CD1c-positive myeloid dendritic cell (primary cell): ENCODE results near the gene ZNF569.
"Not testable (repeated sequence)": the region's sequence is repeated elsewhere in the genome, so short reads cannot be mapped to it uniquely, and the experiment has no call there.

Experiments used
- DNase-seq: peaks from one replicate; pipeline ENCODE4 v3.0.0-alpha.2; 2016; ENCODE audit errors: extremely low spot score

Gene ZNF569

DNA sequence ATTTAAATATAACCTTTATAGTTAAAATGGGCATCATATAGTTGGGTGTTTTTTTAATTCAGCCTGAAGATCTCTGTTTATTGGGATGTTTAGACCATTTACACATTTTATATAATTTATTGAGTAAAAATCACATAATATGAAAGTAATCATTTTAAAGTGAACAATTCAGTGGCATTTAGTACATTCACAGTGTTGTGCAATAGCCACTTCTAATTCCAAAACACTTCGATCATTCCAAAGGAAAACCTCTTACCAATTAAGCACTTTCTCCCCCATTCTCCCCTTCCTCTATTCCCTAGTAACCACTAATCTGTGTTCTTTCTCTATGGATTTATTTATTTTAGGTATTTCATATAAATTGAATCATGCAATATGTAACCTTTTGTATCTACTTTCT is 66.2 kb downstream of the ZNF569 start:
- no peak for DNase-seq

DNA sequence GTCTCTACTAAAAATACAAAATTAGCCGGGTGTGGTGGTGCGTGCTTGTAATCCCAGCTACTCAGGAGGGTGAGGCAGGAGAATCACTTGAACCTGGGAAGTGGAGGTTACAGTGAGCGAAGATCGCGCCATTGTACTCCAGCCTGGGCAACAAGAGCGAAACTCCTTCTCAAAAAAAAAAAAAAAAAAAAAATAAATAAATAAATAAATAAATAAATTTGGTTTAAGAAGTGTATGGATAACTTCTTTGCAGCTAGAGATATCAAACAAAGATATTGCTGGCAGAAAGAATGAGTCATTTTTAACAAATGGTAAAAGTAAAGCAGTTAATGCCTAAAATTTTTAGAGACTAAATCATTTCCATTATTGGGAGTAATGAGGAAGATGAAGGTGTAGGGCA is 75.8 kb downstream of the ZNF569 start:
- not testable (repeated sequence) for DNase-seq

DNA sequence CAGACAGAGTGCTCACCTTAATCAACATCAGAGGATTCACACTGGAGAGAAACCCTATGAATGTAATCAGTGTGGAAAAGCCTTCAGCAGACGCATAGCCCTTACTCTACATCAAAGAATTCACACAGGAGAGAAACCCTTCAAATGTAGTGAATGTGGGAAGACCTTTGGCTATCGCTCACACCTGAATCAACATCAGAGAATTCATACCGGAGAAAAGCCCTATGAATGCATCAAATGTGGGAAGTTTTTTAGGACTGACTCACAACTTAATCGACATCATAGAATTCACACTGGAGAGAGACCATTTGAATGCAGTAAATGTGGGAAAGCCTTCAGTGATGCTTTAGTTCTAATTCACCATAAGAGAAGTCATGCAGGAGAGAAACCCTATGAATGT is 78.0 kb downstream of the ZNF569 start:
- DNase-seq = no peak

DNA sequence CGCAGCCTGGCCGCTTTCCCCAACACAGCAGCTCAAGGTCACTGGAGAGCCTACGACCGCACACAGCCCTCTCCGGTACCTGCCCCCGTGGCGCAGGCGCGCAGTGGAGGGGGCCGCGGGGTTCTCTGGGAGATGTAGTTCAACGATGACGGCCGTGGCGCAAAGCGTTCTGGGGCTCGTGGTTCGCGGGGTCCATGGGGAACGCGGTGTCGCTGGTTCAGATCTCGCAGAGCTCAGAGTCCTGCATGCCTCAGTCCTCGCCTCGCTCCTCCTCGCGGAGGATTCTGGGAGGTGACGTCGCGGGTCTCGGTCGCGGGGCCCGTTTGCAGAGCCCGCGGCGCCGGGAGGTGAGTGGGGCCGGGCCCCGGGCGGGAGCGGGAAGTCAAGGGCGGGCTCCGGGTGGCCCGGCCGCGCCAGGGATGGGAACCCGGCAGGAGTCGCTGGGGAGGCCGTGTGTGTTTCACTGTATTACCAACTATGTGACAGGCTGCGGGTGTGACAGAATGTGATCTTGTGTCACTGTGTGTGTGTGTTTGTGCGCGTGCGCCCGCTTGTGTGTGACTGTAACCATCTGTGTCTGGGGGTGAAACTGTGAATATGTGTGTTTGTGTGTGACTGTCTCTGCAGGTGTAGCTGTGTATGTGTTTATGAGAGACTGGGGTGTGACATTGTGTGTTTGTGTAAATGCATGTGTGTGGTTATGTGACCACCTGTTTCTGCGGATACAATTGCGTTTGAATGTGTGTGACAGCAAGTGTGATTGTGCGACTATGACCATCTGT is 96.2 kb downstream of the ZNF569 start, which contains the start of gene ZNF527:
Gene ZNF527 (plus strand): TSS at position 220 of the 782 bp plus-strand sequence. CDS start 3,100 bp downstream, outside the sequence.
- DNase-seq = peak; percentile 97

DNA sequence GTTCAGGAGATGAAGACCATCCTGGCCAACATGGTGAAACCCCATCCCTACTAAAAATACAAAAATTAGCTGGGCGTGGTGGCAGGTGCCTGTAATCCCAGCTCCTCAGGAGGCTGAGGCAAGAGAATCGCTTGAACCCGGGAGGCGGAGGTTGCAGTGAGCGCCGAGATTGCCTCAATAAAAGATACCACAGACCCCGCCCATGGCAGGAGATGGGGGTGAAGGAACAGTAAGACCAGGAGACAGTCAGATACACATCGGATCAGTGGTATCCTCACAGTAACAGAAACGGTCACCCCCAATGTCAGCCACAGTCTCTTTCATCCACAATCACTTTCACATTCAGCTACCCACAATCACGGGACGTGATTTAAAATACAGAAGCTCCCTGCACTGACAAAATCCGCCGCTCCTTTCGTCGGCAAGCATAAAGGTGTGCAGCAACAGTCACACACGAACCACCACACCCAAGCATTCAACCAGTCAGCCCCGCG is 96.8 kb downstream of the ZNF569 start:
- not testable (repeated sequence) for DNase-seq

DNA sequence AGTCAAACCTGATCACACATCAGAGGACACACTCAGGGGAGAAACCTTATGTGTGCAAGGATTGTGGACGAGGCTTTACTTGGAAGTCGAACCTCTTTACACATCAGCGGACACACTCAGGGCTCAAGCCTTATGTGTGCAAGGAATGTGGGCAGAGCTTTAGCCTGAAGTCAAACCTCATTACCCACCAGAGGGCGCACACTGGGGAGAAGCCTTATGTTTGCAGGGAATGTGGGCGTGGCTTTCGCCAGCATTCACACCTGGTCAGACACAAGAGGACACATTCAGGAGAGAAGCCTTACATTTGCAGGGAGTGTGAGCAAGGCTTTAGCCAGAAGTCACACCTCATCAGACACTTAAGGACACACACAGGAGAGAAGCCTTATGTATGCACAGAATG is 104.5 kb downstream of the ZNF569 start:
- no peak for DNase-seq

DNA sequence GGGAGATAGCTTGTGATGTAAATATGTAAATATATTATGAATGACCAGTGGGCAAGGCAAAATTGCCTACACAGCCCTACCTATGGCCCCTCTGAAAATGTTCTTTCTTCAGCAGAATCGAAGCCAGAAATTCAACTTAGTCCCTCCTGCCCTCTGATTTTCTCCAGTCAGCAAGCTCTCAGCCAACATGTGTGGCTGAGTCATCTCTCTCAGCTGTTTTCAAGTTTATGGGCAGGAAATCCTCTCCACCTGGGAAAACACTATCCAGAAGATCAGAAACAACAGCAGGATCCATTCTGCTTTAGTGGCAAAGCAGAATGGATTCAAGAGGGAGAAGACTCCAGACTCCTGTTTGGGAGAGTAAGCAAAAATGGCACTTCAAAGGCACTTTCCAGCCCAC is 105.2 kb downstream of the ZNF569 start:
- DNase-seq = no peak
